ENCODE data around the gene POMGNT1. TPM values are rescaled to one million over a fixed set of nuclear protein-coding genes. Genes with fewer than 3 reads are reported as not detected.

Gene POMGNT1
- polyA plus RNA-seq, 1 donor (not counting 4 experiments of a cell fraction or from before 2014, with no cell fraction given) = 49.6 TPM

DNA sequence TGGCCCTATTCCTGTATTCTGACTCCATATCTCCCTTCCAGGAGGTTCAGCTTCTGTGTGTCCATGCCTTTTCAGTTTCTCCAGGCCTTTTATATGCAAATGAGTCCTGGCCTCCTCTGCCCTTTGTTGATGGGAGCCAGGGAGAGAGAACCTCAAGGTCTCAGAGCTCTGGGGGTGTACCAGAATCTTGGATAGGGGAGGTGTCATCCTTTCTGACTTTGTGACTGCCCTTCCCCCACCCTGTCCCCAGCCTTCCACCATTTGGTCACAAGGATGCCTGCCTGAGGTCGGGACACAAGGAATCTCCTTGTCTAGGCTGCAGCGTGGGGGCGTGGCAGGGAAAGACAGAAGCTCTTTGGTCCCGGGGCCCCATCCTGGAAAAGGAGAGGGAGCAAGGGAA lies 23.5 kb upstream of the POMGNT1 start:
- H3K36me3 ChIP-seq (ENCODE audit: control insufficient read depth in 2 of 2, extremely low read depth in 1 of 2, insufficient read depth in 2 of 2, low read length in 2 of 2) = no peaks in the 10 kb centered on the region
- no peak overlapping the region for H2AFZ ChIP-seq (ENCODE audit: control insufficient read depth, low read length)
- no peak for FAIRE-seq
- no peak overlapping the region for H3K4me3 ChIP-seq (ENCODE audit: control insufficient read depth in 2 of 3, extremely low read depth in 1 of 3, insufficient read depth in 2 of 3, low read depth in 1 of 3, low read length in 3 of 3)
- peaks cover 24% of the 10 kb centered on the region for H3K4me1 ChIP-seq (ENCODE audit: control insufficient read depth, extremely low read depth, insufficient read depth, low read length)
- H4K20me1 ChIP-seq (ENCODE audit: control insufficient read depth, extremely low read depth, insufficient read depth, low read length) = no peaks in the 10 kb centered on the region
- H3K27me3 ChIP-seq (ENCODE audit: control insufficient read depth, extremely low read depth, insufficient read depth, low read length) = no peaks in the 10 kb centered on the region
- no peak overlapping the region for H3K4me2 ChIP-seq (ENCODE audit: control insufficient read depth, extremely low read depth, insufficient read depth, low read depth, low read length)
- dilution Hi-C loops (cut with MboI; ENCODE audit: extremely low pct_ligation_motif_present, low sequenced_read_pairs) = no loop called here
- H3K9ac ChIP-seq (ENCODE audit: control insufficient read depth, extremely low read depth, insufficient read depth, low read length) = no peak overlapping the region
- H3K79me2 ChIP-seq (ENCODE audit: control insufficient read depth, insufficient read depth, low read length) = no peaks in the 10 kb centered on the region
- H3K27ac ChIP-seq (ENCODE audit: control insufficient read depth, insufficient read depth, low read length) = no peak overlapping the region
- no peak for TF ChIP-seq EZH2 (IDR thresholded peaks at IDR 0.05; ENCODE audit: low read length)
- TF ChIP-seq, protein P1, sequence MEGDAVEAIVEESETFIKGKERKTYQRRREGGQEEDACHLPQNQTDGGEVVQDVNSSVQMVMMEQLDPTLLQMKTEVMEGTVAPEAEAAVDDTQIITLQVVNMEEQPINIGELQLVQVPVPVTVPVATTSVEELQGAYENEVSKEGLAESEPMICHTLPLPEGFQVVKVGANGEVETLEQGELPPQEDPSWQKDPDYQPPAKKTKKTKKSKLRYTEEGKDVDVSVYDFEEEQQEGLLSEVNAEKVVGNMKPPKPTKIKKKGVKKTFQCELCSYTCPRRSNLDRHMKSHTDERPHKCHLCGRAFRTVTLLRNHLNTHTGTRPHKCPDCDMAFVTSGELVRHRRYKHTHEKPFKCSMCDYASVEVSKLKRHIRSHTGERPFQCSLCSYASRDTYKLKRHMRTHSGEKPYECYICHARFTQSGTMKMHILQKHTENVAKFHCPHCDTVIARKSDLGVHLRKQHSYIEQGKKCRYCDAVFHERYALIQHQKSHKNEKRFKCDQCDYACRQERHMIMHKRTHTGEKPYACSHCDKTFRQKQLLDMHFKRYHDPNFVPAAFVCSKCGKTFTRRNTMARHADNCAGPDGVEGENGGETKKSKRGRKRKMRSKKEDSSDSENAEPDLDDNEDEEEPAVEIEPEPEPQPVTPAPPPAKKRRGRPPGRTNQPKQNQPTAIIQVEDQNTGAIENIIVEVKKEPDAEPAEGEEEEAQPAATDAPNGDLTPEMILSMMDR (optimal IDR thresholded peaks at IDR 0.05 in 1 of 3, IDR thresholded peaks at IDR 0.05 in 1 of 3, conservative IDR thresholded peaks at IDR 0.05 in 1 of 3; ENCODE audit: extremely low read depth in 1 of 3, insufficient read depth in 2 of 3, low read length in 3 of 3) = no peak
- H3K9me3 ChIP-seq (ENCODE audit: control insufficient read depth, low read depth, low read length) = no peaks in the 10 kb centered on the region
- no peak for DNase-seq (ENCODE audit: low read depth, low spot score)
- H3K9me1 ChIP-seq (ENCODE audit: control insufficient read depth, extremely low read depth, insufficient read depth, low read length) = no peaks in the 10 kb centered on the region

DNA sequence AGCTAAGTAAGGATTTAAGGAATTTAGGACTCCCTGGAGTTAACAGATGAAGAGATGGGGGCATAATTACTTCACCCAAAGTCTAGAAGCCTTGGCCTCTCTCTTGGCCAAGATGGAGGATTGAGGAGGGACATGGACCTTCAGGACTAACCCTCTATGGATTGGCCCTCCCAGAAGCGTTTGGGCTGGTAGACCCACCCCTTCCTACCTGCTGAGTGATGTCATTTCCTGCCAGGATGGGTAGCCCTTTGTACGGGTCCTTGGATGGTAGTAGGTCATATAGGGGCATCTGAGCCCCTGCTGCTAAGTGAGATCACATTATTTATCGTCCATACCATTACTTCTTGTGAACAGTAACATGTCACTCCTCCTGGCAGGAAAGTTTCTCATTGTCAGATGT lies 22.6 kb upstream of the POMGNT1 start:
- no peak overlapping the region for H3K4me2 ChIP-seq (ENCODE audit: control insufficient read depth, extremely low read depth, insufficient read depth, low read depth, low read length)
- no peak for FAIRE-seq

More for the DNA sequence above, 22.6 kb upstream of the POMGNT1 start:
- Histone ChIP-seq H3K9me3 (ENCODE audit: control insufficient read depth, low read depth, low read length) (no peaks in the 10 kb centered on the region), H4K20me1 (ENCODE audit: control insufficient read depth, extremely low read depth, insufficient read depth, low read length) (no peaks in the 10 kb centered on the region), H3K27ac (ENCODE audit: control insufficient read depth, insufficient read depth, low read length) (no peak overlapping the region), H2AFZ (ENCODE audit: control insufficient read depth, low read length) (no peak overlapping the region), H3K27me3 (ENCODE audit: control insufficient read depth, extremely low read depth, insufficient read depth, low read length) (no peaks in the 10 kb centered on the region), H3K36me3 (ENCODE audit: control insufficient read depth in 2 of 2, extremely low read depth in 1 of 2, insufficient read depth in 2 of 2, low read length in 2 of 2) (no peaks in the 10 kb centered on the region), H3K4me1 (ENCODE audit: control insufficient read depth, extremely low read depth, insufficient read depth, low read length) (peaks cover 24% of the 10 kb centered on the region), H3K79me2 (ENCODE audit: control insufficient read depth, insufficient read depth, low read length) (no peaks in the 10 kb centered on the region), H3K9me1 (ENCODE audit: control insufficient read depth, extremely low read depth, insufficient read depth, low read length) (no peaks in the 10 kb centered on the region), H3K4me3 (ENCODE audit: control insufficient read depth in 2 of 3, extremely low read depth in 1 of 3, insufficient read depth in 2 of 3, low read depth in 1 of 3, low read length in 3 of 3) (no peak overlapping the region), H3K9ac (ENCODE audit: control insufficient read depth, extremely low read depth, insufficient read depth, low read length) (no peak overlapping the region)
- no peak for DNase-seq (ENCODE audit: low read depth, low spot score)
- dilution Hi-C loops (cut with MboI; ENCODE audit: extremely low pct_ligation_motif_present, low sequenced_read_pairs) = no loop called here
- TF ChIP-seq EZH2 (IDR thresholded peaks at IDR 0.05; ENCODE audit: low read length) = no peak
- TF ChIP-seq, protein P1 (optimal IDR thresholded peaks at IDR 0.05 in 1 of 3, IDR thresholded peaks at IDR 0.05 in 1 of 3, conservative IDR thresholded peaks at IDR 0.05 in 1 of 3; ENCODE audit: extremely low read depth in 1 of 3, insufficient read depth in 2 of 3, low read length in 3 of 3) = no peak
